HCT116 (cell line): ENCODE measurements around the gene DOCK1.

Experiments used
- CEBPB ChIP-seq: IDR thresholded peaks from 2 replicates; pipeline ENCODE4 v1.6.1; 2012; ENCODE audit warnings: low read depth
- EZH2phosphoT487 ChIP-seq: fragments of 200-600 bp; IDR thresholded peaks from 2 replicates; pipeline ENCODE4 v1.6.1; 2018; ENCODE audit warnings: antibody characterized with exemption, borderline replicate concordance
- FOSL1 ChIP-seq: IDR thresholded peaks from 2 replicates; pipeline ENCODE4 v1.6.1; 2012; ENCODE audit warnings: low read depth
- POLR2A ChIP-seq: IDR thresholded peaks from 2 replicates; pipeline ENCODE4 v1.7.0; 2011; ENCODE audit warnings: borderline replicate concordance; ENCODE audit not compliant: insufficient read depth, insufficient read length; ENCODE audit errors: extremely low read depth
- POLR2AphosphoS5 ChIP-seq: IDR thresholded peaks from 2 replicates; pipeline ENCODE4 v1.6.1; 2011; ENCODE audit warnings: mild to moderate bottlenecking, low read depth, low read length, moderate library complexity
- RAD21 ChIP-seq: IDR thresholded peaks from 2 replicates; pipeline ENCODE4 v1.6.1; 2012; ENCODE audit warnings: low read depth, mild to moderate bottlenecking
- TCF7L2 ChIP-seq: IDR thresholded peaks from 2 replicates; pipeline ENCODE4 v1.7.0; 2011; ENCODE audit warnings: borderline replicate concordance, inconsistent platforms; ENCODE audit not compliant: insufficient read depth, insufficient read length; ENCODE audit errors: extremely low read depth
- YY1 ChIP-seq: IDR thresholded peaks from 2 replicates; pipeline ENCODE4 v1.6.1; 2011; ENCODE audit warnings: low read length, low read depth, moderate library complexity, mild to moderate bottlenecking; ENCODE audit not compliant: insufficient replicate concordance; ENCODE audit errors: extremely low read depth
- ZFX ChIP-seq: fragments of 450-650 bp; IDR thresholded peaks from 2 replicates; pipeline ENCODE4 v1.6.1; 2017
- TF ChIP-seq, protein P1 (sequence below): IDR thresholded peaks from 2 replicates; pipeline ENCODE4 v1.6.1; 2012
- TF ChIP-seq, protein P2 (sequence below), 3 experiments: fragments of 200-600 bp in 1 of 3; sonication (generic) in 1 of 3; IDR thresholded peaks in 2 of 3; conservative IDR thresholded peaks in 1 of 3; 2 replicates each; pipeline ENCODE4 v1.5.1; 2012 to 2017; ENCODE audit warnings: low read depth in 2 of 3, low read length in 2 of 3, antibody characterized with exemption in 1 of 3, borderline replicate concordance in 1 of 3, control low read depth in 1 of 3, mild to moderate bottlenecking in 1 of 3, mixed read lengths in 1 of 3, mixed run types in 1 of 3, moderate library complexity in 1 of 3; ENCODE audit not compliant: insufficient read depth in 1 of 3
- TF ChIP-seq, protein P3 (sequence below): IDR thresholded peaks from 2 replicates; pipeline ENCODE4 v1.6.1; 2011; ENCODE audit warnings: mild to moderate bottlenecking, low read length, moderate library complexity; ENCODE audit not compliant: insufficient replicate concordance; ENCODE audit errors: extremely low read depth

DNA sequence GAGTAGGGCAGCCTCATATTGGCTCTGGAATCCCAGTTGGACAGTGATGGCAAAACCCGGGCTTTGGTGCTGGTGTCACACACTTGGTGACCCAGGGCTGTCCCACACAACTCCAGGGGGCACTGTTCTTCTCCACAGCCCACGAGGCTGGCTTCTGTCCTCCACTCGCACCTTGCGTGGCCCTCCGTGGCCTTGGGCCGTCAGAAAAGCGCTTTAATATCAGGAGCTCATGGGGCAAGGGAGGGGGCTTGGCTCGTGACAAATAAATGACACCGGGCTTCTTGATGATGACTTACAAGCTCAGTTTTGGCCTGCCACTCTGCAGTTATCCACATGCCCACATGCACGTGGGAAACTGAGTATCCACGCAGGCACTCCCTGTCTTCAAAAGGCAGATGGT, 8.1 kb downstream of the DOCK1 start:
- TF ChIP-seq, protein P1, sequence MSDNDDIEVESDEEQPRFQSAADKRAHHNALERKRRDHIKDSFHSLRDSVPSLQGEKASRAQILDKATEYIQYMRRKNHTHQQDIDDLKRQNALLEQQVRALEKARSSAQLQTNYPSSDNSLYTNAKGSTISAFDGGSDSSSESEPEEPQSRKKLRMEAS: no peak
- TF ChIP-seq, protein P2, sequence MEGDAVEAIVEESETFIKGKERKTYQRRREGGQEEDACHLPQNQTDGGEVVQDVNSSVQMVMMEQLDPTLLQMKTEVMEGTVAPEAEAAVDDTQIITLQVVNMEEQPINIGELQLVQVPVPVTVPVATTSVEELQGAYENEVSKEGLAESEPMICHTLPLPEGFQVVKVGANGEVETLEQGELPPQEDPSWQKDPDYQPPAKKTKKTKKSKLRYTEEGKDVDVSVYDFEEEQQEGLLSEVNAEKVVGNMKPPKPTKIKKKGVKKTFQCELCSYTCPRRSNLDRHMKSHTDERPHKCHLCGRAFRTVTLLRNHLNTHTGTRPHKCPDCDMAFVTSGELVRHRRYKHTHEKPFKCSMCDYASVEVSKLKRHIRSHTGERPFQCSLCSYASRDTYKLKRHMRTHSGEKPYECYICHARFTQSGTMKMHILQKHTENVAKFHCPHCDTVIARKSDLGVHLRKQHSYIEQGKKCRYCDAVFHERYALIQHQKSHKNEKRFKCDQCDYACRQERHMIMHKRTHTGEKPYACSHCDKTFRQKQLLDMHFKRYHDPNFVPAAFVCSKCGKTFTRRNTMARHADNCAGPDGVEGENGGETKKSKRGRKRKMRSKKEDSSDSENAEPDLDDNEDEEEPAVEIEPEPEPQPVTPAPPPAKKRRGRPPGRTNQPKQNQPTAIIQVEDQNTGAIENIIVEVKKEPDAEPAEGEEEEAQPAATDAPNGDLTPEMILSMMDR (IDR thresholded peaks at IDR 0.05 in 2 of 3, conservative IDR thresholded peaks at IDR 0.05 in 1 of 3; ENCODE audit: borderline replicate concordance in 1 of 3, insufficient read depth in 1 of 3, low read depth in 2 of 3, low read length in 2 of 3): no peak
- TF ChIP-seq EZH2phosphoT487 (no peak), POLR2A (no peak), ZFX (no peak), TCF7L2 (no peak), CEBPB (no peak), RAD21 (no peak), YY1 (no peak), POLR2AphosphoS5 (no peak), FOSL1 (no peak)
- TF ChIP-seq, protein P3, sequence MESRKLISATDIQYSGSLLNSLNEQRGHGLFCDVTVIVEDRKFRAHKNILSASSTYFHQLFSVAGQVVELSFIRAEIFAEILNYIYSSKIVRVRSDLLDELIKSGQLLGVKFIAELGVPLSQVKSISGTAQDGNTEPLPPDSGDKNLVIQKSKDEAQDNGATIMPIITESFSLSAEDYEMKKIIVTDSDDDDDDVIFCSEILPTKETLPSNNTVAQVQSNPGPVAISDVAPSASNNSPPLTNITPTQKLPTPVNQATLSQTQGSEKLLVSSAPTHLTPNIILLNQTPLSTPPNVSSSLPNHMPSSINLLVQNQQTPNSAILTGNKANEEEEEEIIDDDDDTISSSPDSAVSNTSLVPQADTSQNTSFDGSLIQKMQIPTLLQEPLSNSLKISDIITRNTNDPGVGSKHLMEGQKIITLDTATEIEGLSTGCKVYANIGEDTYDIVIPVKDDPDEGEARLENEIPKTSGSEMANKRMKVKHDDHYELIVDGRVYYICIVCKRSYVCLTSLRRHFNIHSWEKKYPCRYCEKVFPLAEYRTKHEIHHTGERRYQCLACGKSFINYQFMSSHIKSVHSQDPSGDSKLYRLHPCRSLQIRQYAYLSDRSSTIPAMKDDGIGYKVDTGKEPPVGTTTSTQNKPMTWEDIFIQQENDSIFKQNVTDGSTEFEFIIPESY: no peak
